ENCODE data around the gene EEF1B2.
"Not testable (repeated sequence)": the region's sequence is repeated elsewhere in the genome, so short reads cannot be mapped to it uniquely, and the experiment has no call there.

EEF1B2 gene

DNA sequence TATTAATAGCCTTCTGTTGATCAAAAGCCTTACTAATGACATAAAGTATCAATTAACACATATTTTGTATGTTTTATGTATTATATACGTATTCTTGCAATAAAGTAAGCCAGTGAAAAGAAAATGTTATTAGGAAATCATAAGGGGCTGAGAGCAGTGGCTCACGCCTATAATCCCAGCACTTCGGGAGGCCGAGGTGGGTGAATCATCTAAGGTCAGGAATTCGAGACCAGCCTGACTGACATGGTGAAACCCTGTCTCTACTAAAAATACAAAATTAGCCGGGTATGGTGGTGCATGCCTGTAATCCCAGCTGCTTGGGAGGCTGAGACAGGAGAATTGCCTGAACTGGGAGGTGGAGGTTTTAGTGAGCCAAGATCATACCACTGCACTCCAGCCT lies 21.8 kb downstream of the EEF1B2 start:
- not testable (repeated sequence) for H3K36me3 Mint-ChIP-seq (ENCODE audit: low read depth); H3K27me3 Mint-ChIP-seq (ENCODE audit: low read depth); H3K27ac Mint-ChIP-seq; H3K4me1 Mint-ChIP-seq (ENCODE audit: low read depth); H3K4me3 Mint-ChIP-seq; H3K9me3 Mint-ChIP-seq; DNase-seq (ENCODE audit: low spot score)

- peaks cover 24% of the 10 kb centered on the region for H3K27me3 Mint-ChIP-seq (ENCODE audit: low read depth)
- no peaks in the 10 kb centered on the region for H3K4me1 Mint-ChIP-seq (ENCODE audit: low read depth)
- no peaks in the 10 kb centered on the region for H3K36me3 Mint-ChIP-seq (ENCODE audit: low read depth)
- no peak for DNase-seq (ENCODE audit: low spot score)
- no peaks in the 10 kb centered on the region for H3K9me3 Mint-ChIP-seq
- H3K4me3 Mint-ChIP-seq: no peak overlapping the region
- no peak overlapping the region for H3K27ac Mint-ChIP-seq
Observed at GRCh38 chr2:206189691-206190090, 30.0 kb downstream of the EEF1B2 start.

- DNase-seq (ENCODE audit: low spot score): no peak
- Mint-ChIP-seq H3K27ac (no peak overlapping the region), H3K4me3 (no peak overlapping the region)
Observed at GRCh38 chr2:206190111-206190510, 30.4 kb downstream of the EEF1B2 start.

DNA sequence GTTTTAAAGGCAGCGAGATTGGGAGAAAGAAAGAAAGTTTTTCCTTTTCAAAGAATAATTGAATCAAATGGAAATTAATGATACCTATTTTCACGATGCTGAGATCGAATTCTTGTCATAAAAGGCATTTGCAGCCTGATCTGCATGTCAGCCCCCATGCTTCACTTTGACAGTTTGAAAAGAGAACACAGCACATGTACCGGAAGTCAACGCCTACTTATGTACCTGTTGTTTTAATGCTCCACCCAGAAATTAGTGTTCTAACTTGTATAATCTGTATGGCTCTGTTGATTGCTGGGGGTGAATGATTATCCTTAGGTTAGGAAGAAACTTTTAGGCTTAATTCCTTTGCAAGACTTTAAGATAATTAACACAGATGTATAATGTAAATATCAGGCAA lies 31.0 kb downstream of the EEF1B2 start:
- H3K4me3 Mint-ChIP-seq: no peak overlapping the region
- no peaks in the 10 kb centered on the region for H3K9me3 Mint-ChIP-seq
- no peaks in the 10 kb centered on the region for H3K4me1 Mint-ChIP-seq (ENCODE audit: low read depth)
- no peaks in the 10 kb centered on the region for H3K36me3 Mint-ChIP-seq (ENCODE audit: low read depth)
- H3K27me3 Mint-ChIP-seq (ENCODE audit: low read depth): peaks cover 20% of the 10 kb centered on the region
- no peak for DNase-seq (ENCODE audit: low spot score)
- no peak overlapping the region for H3K27ac Mint-ChIP-seq

More at GRCh38 chr2:206190111-206190510, 30.4 kb downstream of the EEF1B2 start:
- H3K4me1 Mint-ChIP-seq (ENCODE audit: low read depth): no peaks in the 10 kb centered on the region
- H3K9me3 Mint-ChIP-seq: no peaks in the 10 kb centered on the region
- H3K27me3 Mint-ChIP-seq (ENCODE audit: low read depth): peaks cover 24% of the 10 kb centered on the region
- no peaks in the 10 kb centered on the region for H3K36me3 Mint-ChIP-seq (ENCODE audit: low read depth)

GRCh38 chr2:206192157-206192556 lies 32.5 kb downstream of the EEF1B2 start:
- no peaks in the 10 kb centered on the region for H3K36me3 Mint-ChIP-seq (ENCODE audit: low read depth)
- no peaks in the 10 kb centered on the region for H3K4me1 Mint-ChIP-seq (ENCODE audit: low read depth)
- H3K27ac Mint-ChIP-seq: no peak overlapping the region
- DNase-seq (ENCODE audit: low spot score): no peak
- no peaks in the 10 kb centered on the region for H3K9me3 Mint-ChIP-seq
- no peak overlapping the region for H3K4me3 Mint-ChIP-seq
- peaks cover 22% of the 10 kb centered on the region for H3K27me3 Mint-ChIP-seq (ENCODE audit: low read depth)

GRCh38 chr2:206193671-206194357 lies 34.1 kb downstream of the EEF1B2 start:
- Mint-ChIP-seq H3K9me3 (no peaks in the 10 kb centered on the region), H3K27ac (no peak overlapping the region), H3K36me3 (ENCODE audit: low read depth) (no peaks in the 10 kb centered on the region), H3K4me1 (ENCODE audit: low read depth) (no peaks in the 10 kb centered on the region), H3K4me3 (no peak overlapping the region), H3K27me3 (ENCODE audit: low read depth) (peaks cover 18% of the 10 kb centered on the region)
- DNase-seq (ENCODE audit: low spot score): no peak

- Mint-ChIP-seq H3K4me3 (no peak overlapping the region), H3K36me3 (ENCODE audit: low read depth) (no peaks in the 10 kb centered on the region), H3K4me1 (ENCODE audit: low read depth) (no peaks in the 10 kb centered on the region), H3K27me3 (ENCODE audit: low read depth) (peaks cover 3% of the 10 kb centered on the region), H3K9me3 (no peaks in the 10 kb centered on the region), H3K27ac (no peak overlapping the region)
- DNase-seq (ENCODE audit: low spot score): no peak
Observed at GRCh38 chr2:206198677-206199076, 39.0 kb downstream of the EEF1B2 start.

DNA sequence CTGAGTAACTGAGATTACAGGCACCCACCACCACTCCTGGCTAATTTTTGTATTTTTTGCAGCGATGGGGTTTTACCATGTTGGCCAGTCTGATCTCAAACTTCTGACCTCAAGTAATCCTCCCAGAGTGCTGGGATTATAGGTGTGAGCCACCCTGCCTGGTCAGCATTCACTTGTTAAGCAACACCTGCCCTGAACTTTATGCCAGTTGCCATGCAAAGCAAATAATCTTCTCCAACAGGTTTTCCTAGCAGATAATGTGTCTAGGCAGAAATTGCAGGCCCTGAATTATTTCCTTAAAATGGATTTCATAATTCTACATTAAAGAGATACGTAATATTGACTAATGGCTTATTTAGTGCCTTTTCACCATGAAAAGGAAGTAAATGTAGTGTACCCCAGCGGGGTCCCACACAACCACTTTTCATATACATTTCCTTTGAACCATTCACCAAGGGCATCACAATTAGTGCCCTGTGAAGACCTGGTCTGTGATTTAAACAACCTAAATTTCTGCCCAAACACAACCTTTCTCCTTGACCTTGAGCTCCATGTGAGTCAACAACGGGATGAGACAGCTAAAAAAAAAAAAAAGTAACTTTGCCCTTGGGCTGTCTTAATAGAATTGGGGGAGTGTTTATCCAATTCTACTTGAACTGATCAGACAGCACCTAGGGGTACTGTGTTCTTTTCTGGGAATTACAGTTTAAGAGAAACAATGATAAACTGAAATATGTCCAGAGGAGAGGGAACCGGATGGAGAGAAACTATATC lies 41.6 kb downstream of the EEF1B2 start:
- no peak overlapping the region for H3K27ac Mint-ChIP-seq
- H3K9me3 Mint-ChIP-seq: no peaks in the 10 kb centered on the region
- H3K36me3 Mint-ChIP-seq (ENCODE audit: low read depth): no peaks in the 10 kb centered on the region
- no peak for DNase-seq (ENCODE audit: low spot score)
- peaks cover 3% of the 10 kb centered on the region for H3K27me3 Mint-ChIP-seq (ENCODE audit: low read depth)
- H3K4me1 Mint-ChIP-seq (ENCODE audit: low read depth): peaks cover 5% of the 10 kb centered on the region
- no peak overlapping the region for H3K4me3 Mint-ChIP-seq

- Mint-ChIP-seq H3K4me3 (no peak overlapping the region), H3K4me1 (ENCODE audit: low read depth) (peaks cover 5% of the 10 kb centered on the region), H3K9me3 (no peaks in the 10 kb centered on the region), H3K27ac (no peak overlapping the region), H3K36me3 (ENCODE audit: low read depth) (no peaks in the 10 kb centered on the region), H3K27me3 (ENCODE audit: low read depth) (no peaks in the 10 kb centered on the region)
- no peak for DNase-seq (ENCODE audit: low spot score)
Observed at GRCh38 chr2:206202446-206202845, 42.8 kb downstream of the EEF1B2 start.

DNA sequence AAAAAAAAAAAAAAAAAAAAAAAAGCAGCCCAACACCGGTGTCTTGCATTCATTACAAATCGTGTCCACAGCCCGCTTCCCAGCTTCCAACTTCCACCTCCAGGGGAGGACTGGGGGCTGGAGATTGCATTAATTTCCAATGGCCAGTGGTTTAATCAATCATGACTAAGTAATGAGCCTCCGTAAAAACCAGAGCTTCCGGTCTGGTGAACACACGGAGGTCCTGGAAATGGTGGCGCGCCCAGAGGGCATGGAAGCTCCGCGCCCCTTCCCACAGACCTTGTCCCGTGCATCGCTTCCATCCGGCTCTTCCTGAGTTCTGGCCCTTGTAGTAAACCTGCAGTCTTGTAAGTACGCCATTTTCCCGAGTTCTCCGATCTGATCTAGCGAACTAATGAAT lies 43.6 kb downstream of the EEF1B2 start:
- no peak overlapping the region for H3K27ac Mint-ChIP-seq
- DNase-seq (ENCODE audit: low spot score): no peak
- H3K4me3 Mint-ChIP-seq: no peak overlapping the region

DNA sequence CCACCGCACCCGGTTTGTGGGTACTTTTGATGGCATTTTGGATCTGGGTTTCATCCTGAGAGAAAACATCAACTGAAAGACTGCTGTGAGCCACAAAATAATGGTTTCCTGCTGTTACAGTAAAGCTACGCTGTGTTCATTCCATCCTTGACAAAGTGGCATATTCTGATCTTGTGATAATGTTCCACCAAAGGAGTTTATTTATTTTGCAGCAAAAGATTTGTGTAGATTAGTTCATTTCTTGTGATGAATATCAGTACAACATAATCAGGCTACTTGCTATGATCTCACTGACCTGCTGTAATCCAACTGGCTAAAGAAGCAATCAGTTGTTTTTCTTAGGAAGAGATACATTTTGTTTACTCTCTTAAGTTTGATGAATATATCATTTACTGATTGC lies 45.0 kb downstream of the EEF1B2 start:
- no peak overlapping the region for H3K4me3 Mint-ChIP-seq
- no peaks in the 10 kb centered on the region for H3K9me3 Mint-ChIP-seq
- peaks cover 5% of the 10 kb centered on the region for H3K4me1 Mint-ChIP-seq (ENCODE audit: low read depth)
- H3K27ac Mint-ChIP-seq: no peak overlapping the region
- no peaks in the 10 kb centered on the region for H3K36me3 Mint-ChIP-seq (ENCODE audit: low read depth)
- no peak for DNase-seq (ENCODE audit: low spot score)
- H3K27me3 Mint-ChIP-seq (ENCODE audit: low read depth): no peaks in the 10 kb centered on the region

More for the DNA sequence above, 43.6 kb downstream of the EEF1B2 start:
- H3K27me3 Mint-ChIP-seq (ENCODE audit: low read depth): no peaks in the 10 kb centered on the region
- no peaks in the 10 kb centered on the region for H3K9me3 Mint-ChIP-seq
- no peaks in the 10 kb centered on the region for H3K36me3 Mint-ChIP-seq (ENCODE audit: low read depth)
- H3K4me1 Mint-ChIP-seq (ENCODE audit: low read depth): peaks cover 5% of the 10 kb centered on the region

GRCh38 chr2:206207316-206207715 lies 47.6 kb downstream of the EEF1B2 start:
- DNase-seq (ENCODE audit: low spot score); H3K27me3 Mint-ChIP-seq (ENCODE audit: low read depth): not testable (repeated sequence)

GRCh38 chr2:206208900-206209299 lies 49.2 kb downstream of the EEF1B2 start:
- Mint-ChIP-seq H3K4me3 (no peak overlapping the region), H3K36me3 (ENCODE audit: low read depth) (no peaks in the 10 kb centered on the region)

More at GRCh38 chr2:206207316-206207715, 47.6 kb downstream of the EEF1B2 start:
- H3K4me3 Mint-ChIP-seq; H3K9me3 Mint-ChIP-seq; H3K27ac Mint-ChIP-seq; H3K36me3 Mint-ChIP-seq (ENCODE audit: low read depth); H3K4me1 Mint-ChIP-seq (ENCODE audit: low read depth): not testable (repeated sequence)

GRCh38 chr2:206211657-206212255 lies 52.1 kb downstream of the EEF1B2 start:
- H3K4me1 Mint-ChIP-seq (ENCODE audit: low read depth): no peaks in the 10 kb centered on the region
- no peak overlapping the region for H3K4me3 Mint-ChIP-seq
- no peaks in the 10 kb centered on the region for H3K9me3 Mint-ChIP-seq
- no peak for DNase-seq (ENCODE audit: low spot score)
- no peak overlapping the region for H3K27ac Mint-ChIP-seq
- H3K27me3 Mint-ChIP-seq (ENCODE audit: low read depth): peaks cover 14% of the 10 kb centered on the region
- no peaks in the 10 kb centered on the region for H3K36me3 Mint-ChIP-seq (ENCODE audit: low read depth)

More at GRCh38 chr2:206208900-206209299, 49.2 kb downstream of the EEF1B2 start:
- Mint-ChIP-seq H3K27ac (no peak overlapping the region), H3K9me3 (no peaks in the 10 kb centered on the region), H3K27me3 (ENCODE audit: low read depth) (peaks cover 6% of the 10 kb centered on the region), H3K4me1 (ENCODE audit: low read depth) (peaks cover 5% of the 10 kb centered on the region)
- DNase-seq (ENCODE audit: low spot score): no peak
